Measurements from ENCODE around the gene DEFB132. TPM values are rescaled to one million over a fixed set of nuclear protein-coding genes. Genes with fewer than 3 reads are reported as not detected.

DEFB132 gene
- total and polyA plus RNA-seq, 2 of the 13 experiments (the other 11 are each of a cell fraction or from before 2014, with no cell fraction given) = not detected

GRCh38 chr20:242905-243304 is 14.6 kb upstream of the DEFB132 start (continued):
- TF ChIP-seq ELK4 (CRISPR knock-in tag; IDR thresholded peaks at IDR 0.05; ENCODE audit: borderline replicate concordance) = no peak
- TF ChIP-seq FOXK2 (IDR thresholded peaks at IDR 0.05) = no peak

GRCh38 chr20:251354-251753 is 6.2 kb upstream of the DEFB132 start:
- H3K4me2 ChIP-seq (ENCODE audit: low read depth, low read length) = no peak overlapping the region
- WGBS (ENCODE audit: low lambda C conversion rate) = 6% methylated on average over 2 of the region's 2 CpGs
- no TSS peak for BruUV-seq (replicated peaks)
- in situ Hi-C loops (cut with HindIII; ENCODE audit: extremely low pct_ligation_motif_present, low pct_unique_long_range_greater_than_20kb) (no loop called here), intact Hi-C loops (cut with micrococcal nuclease; ENCODE audit: unreplicated experiment) (no loop called here)
- ChIA-PET CTCF (ENCODE audit: low intra/inter-chr PET ratio, low total read pairs) (no interaction called here), POLR2A (no interaction called here)
- no peak for DNase-seq (ENCODE audit: low spot score)
- H3K9me3 ChIP-seq (ENCODE audit: low read length) = no peaks in the 10 kb centered on the region
- H2AFZ ChIP-seq (ENCODE audit: low read length) = no peak overlapping the region
- no peaks in the 10 kb centered on the region for H3K4me1 ChIP-seq (ENCODE audit: insufficient read depth, low read length)
- peaks cover 2 to 28% of the 10 kb centered on the region in 2 experiments; a peak in 3 of 5 replicates for H3K27me3 ChIP-seq (ENCODE audit: control insufficient read depth in 1 of 2, insufficient read depth in 2 of 2, low read length in 2 of 2)
- no peaks in the 10 kb centered on the region for H4K20me1 ChIP-seq (ENCODE audit: insufficient read depth, low read length)
- no peaks in the 10 kb centered on the region for H3K79me2 ChIP-seq (ENCODE audit: insufficient read depth, low read length)
- FAIRE-seq = no peak
- no peaks in the 10 kb centered on the region for H3K36me3 ChIP-seq (replicated peaks in 1 of 2; ENCODE audit: control insufficient read depth in 1 of 2, insufficient read depth in 2 of 2, low read length in 2 of 2)
- no peak overlapping the region for H3K4me3 ChIP-seq (replicated peaks in 1 of 3; ENCODE audit: insufficient read depth in 1 of 3, low read depth in 2 of 3, low read length in 3 of 3)
- TF ChIP-seq POGZ (CRISPR knock-in tag; IDR thresholded peaks at IDR 0.05) (no peak), LCORL (IDR thresholded peaks at IDR 0.05) (no peak), LCORL (CRISPR knock-in tag; IDR thresholded peaks at IDR 0.05) (no peak), ZBTB2 (CRISPR knock-in tag; IDR thresholded peaks at IDR 0.05; ENCODE audit: low read depth) (no peak), RBM22 (optimal IDR thresholded peaks at IDR 0.05; ENCODE audit: low read length) (no peak), HNRNPK (IDR thresholded peaks at IDR 0.05; ENCODE audit: low read depth, low read length, poor library complexity, severe bottlenecking) (no peak), MAZ (IDR thresholded peaks at IDR 0.05; ENCODE audit: borderline replicate concordance, low read depth, low read length) (no peak), MAZ (CRISPR knock-in tag; IDR thresholded peaks at IDR 0.05; ENCODE audit: low read depth) (no peak), ZSCAN25 (CRISPR knock-in tag; IDR thresholded peaks at IDR 0.05) (no peak), ZNF761 (CRISPR knock-in tag; conservative IDR thresholded peaks at IDR 0.05) (no peak), ZNF260 (CRISPR knock-in tag; IDR thresholded peaks at IDR 0.05; ENCODE audit: borderline replicate concordance, low read depth) (no peak), ELF3 (CRISPR knock-in tag; IDR thresholded peaks at IDR 0.05) (no peak), ZNF577 (CRISPR knock-in tag; IDR thresholded peaks at IDR 0.05; ENCODE audit: borderline replicate concordance, low read depth) (no peak), CREBL2 (CRISPR knock-in tag; IDR thresholded peaks at IDR 0.05; ENCODE audit: borderline replicate concordance) (no peak), MIER3 (CRISPR knock-in tag; IDR thresholded peaks at IDR 0.05; ENCODE audit: borderline replicate concordance) (no peak), ERF (CRISPR knock-in tag; IDR thresholded peaks at IDR 0.05) (no peak), ZNF552 (CRISPR knock-in tag; IDR thresholded peaks at IDR 0.05; ENCODE audit: borderline replicate concordance) (no peak)
- H3K27ac ChIP-seq (ENCODE audit: extremely low read length, insufficient read depth, low read length) = no peak overlapping the region
- no peak overlapping the region for H3K9ac ChIP-seq (ENCODE audit: insufficient read depth, low read depth, low read length)
- no peak for ATAC-seq

Measured in HepG2 (cell line).